ENCODE data around the gene NPLOC4.

Gene NPLOC4

GRCh38 chr17:81561494-81561885 is 75.4 kb downstream of the NPLOC4 start:
- no peak for DNase-seq

GRCh38 chr17:81558941-81559806 is 77.7 kb downstream of the NPLOC4 start:
- DNase-seq = no peak

DNA sequence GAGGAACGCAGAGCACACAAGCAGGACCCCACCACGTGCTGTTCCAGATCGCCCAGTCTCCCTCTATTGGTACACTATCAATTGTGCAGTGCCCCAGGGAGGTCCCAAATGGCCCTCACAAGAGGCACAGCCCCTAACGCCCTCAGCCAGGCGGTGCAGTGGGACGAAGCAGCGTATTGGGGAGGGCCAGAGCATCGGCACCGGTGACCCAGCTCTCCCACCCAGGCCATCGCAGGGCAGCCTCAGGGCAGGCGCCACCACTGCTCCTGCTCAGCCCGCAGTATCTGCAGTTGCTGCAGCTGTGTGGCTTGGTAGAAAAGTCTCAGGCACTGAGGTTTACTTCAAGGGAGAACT is 78.8 kb downstream of the NPLOC4 start:
- DNase-seq = no peak

DNA sequence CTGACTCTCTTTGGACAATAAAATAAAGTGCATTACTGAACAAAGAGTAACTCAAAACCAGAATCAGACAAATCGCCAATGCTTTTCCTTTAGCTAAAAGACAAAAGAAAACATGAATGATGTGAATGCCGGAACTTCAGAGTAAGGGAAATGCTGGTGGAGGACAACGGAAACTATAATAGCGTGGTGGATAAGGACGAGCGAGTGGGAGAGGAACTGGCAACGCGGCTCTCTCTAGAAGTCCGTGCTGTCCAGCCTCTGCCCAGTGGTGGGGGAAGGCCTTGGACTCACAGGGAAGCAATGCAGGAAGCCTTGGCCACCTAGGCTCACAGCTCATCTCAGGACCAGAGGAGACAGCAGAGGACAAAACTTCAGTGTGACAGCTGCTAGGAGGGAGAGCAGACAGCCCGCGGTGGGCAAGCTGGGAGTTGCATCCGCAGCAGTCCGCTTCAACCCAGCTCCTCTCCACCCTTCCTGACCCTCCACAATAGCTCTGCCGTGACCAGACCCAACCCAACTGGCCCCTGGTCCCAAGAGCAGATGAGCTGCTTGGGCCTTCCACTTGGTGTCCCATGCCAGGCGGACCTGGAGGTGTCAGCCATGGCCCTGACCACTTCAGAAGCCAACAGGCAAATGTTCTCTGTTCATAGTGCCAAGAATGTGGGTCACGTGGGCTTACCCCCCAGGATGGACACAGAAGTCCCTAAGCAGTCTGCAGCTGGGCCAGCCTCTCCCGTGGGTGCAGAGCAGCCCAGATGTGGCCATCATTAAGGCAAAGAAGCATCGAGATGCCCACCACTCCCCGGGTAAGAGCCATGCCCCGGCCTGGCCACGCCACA is 79.4 kb downstream of the NPLOC4 start:
- DNase-seq = no peak

- DNase-seq = no peak
Observed at GRCh38 chr17:81556863-81557262, 80.0 kb downstream of the NPLOC4 start.

DNA sequence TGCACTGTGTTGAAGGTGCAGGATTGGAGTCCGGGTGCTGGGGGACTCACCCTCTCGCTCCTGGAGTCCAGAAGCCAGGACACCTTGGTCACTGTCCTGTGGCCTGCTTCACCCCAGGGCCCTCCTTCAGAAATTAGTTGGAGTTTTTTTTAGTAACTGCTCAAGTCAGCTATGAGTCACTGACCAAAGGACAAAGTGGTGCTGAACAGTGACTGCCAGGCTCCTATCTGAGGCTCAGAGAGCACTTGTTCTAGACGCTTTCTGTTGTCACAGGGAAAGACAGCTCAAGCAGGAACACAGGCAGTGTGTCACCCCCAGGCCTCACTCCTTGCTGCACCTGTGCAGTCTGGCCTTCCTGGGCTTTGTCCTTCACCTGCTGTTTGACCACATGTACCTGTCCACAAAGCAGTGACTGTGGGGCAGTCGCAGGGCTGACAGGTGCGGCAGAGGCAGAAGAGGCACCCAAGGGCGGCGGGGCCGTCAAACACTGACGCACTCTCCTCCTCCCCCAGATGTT is 80.7 kb downstream of the NPLOC4 start:
- DNase-seq = no peak

DNA sequence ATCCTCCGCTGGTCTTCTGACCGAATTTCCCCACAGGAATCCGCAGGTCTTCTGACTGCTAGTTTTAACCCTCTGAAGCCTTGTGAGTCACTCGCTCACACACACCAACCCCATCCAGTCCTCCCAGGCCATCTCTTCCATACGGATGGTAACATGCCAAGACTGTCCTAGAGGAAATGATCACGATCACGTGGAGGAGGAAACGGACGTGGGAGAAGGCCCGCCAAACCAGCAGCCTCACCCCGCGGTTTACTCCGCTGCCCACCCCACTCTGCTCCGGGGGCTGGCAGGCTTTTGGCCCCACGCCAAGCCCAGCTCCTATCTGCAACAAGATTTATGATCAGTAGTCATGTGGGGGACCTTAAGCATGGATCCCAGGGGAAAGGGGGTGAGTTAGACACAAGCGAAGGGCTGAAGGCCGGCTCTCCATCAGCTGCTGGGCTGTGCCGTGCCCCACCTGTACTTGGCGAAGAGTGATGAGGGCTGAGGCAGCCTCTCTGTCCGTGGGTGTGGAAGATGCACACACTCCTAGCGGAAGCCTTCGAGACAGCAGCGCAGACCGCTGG is 83.2 kb downstream of the NPLOC4 start:
- DNase-seq = peak in 1 of 2 donors; percentile 5

DNA sequence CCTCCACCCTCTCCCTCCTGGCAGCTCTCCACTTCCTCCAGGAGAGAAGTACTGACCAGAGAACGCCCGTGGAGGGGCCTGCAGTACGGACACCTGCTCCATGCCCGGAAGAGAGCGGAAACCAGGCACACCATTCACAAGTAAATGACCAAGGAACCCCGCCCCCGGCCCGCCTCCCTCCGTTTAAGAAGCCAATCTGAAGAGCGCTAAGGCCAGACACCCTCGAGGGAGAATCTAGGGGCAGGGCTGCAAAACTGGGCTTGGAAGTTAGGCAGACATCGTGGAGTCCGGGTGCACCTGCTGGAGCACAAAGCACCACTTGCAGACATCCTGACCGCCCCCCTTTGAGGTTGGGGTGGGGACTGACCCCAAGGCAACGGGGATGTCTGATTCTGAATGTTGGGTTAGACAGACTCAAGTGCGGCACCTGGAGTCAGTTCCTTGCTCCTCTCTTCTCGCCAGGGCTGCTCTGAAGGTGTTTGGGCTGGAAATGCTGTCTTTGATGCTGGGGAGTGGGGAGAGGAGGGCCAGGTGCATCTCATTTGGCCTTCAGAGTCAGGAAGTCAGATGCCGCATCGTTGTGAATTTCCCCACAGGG is 83.8 kb downstream of the NPLOC4 start:
- DNase-seq = peak; percentile 46 to 73

- DNase-seq = peak; percentile 56 to 77
Observed at GRCh38 chr17:81552244-81553017, 84.5 kb downstream of the NPLOC4 start, which contains the start of gene FAAP100. FAAP100 (minus strand) TSS chr17:81552353; CDS start chr17:81552330, 23 bp downstream.

- DNase-seq = no peak
Observed at GRCh38 chr17:81551458-81552243, 85.3 kb downstream of the NPLOC4 start.

DNA sequence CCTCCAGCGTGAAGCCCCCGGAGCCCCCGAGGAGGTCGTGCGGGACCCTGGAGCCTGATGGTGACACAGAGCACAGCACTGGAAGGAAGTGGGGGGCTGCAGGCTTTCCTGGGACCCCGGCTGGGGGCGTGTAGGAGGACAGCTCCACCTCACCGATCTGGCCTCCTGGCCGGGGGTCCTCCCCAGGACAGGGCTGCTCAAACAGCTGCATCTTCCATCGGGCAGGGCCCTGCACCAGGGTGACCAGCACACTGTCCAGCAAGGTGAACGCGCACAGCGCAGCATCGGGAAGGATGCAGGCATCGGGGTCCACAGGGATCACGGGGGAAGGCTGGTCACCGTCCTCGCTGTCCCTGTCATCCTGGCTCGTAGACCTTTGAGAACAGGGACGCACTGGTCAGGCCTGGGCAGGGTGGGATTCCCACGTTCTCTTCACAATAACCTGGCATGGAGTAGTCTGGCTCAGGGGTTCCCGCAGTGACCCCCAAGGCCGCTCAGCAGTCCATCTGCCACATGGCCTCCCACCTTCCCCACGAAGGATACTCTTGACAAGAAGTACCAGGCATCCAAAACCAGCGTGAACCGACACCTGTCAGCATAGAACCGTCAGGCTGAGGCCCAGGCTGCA is 86.0 kb downstream of the NPLOC4 start:
- DNase-seq = no peak

- DNase-seq = no peak
Observed at GRCh38 chr17:81550285-81550684, 86.6 kb downstream of the NPLOC4 start.

GRCh38 chr17:81549826-81550225 is 87.1 kb downstream of the NPLOC4 start:
- DNase-seq = no peak

GRCh38 chr17:81549031-81549557 is 87.8 kb downstream of the NPLOC4 start:
- no peak for DNase-seq

DNA sequence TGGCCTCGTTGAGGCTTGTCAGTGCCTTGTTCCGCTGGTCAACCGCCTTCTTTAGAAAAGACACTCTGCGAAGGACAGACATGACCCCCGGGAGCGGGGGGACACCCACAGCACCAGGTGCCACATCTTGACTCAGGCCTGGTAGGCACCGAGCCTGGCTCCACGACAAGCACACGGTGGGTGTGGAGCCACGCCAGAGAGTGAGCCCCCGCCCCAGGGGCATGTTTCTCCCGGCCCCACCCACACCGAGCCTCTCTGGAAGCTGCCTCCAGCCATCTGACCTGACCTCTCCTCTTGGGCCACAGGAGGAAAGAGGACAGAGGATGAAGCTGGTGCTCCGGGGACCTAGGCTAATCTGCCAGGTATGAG is 89.3 kb downstream of the NPLOC4 start:
- no peak for DNase-seq

DNA sequence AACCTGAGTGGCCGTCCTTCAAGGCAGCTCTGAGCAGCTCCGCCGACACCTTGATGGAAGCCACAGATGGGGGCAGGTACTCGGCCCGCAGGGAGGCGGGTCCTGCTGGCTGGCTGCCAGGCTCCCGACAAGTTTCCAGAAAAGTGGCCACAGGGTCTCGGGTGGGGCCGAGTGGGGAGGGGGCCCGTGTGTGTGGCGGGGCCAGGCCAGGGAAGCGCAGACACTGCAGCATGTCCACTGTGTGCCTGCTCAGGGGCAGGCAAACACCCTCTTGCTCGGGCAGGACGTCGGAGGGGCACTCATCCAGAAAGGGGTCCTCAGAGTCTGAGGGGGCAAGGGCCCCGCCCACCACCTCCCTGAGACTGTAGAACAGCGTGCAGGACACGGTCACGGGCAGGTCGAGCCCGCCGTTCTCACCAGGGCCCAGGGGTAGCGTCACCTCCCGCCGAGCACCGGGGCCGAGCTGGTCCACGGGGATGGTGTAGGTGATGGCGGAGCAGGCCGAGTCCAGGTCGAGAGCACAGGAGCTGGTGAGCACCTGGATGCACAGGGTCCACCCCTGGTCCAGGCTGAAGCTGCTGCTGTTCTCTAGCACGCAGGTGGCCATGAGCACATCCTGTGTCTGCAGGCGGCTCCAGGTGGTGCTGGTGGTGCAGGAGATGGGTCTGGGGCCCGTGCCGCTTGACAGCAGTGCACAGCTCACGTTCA is 89.9 kb downstream of the NPLOC4 start:
- DNase-seq = no peak

DNA sequence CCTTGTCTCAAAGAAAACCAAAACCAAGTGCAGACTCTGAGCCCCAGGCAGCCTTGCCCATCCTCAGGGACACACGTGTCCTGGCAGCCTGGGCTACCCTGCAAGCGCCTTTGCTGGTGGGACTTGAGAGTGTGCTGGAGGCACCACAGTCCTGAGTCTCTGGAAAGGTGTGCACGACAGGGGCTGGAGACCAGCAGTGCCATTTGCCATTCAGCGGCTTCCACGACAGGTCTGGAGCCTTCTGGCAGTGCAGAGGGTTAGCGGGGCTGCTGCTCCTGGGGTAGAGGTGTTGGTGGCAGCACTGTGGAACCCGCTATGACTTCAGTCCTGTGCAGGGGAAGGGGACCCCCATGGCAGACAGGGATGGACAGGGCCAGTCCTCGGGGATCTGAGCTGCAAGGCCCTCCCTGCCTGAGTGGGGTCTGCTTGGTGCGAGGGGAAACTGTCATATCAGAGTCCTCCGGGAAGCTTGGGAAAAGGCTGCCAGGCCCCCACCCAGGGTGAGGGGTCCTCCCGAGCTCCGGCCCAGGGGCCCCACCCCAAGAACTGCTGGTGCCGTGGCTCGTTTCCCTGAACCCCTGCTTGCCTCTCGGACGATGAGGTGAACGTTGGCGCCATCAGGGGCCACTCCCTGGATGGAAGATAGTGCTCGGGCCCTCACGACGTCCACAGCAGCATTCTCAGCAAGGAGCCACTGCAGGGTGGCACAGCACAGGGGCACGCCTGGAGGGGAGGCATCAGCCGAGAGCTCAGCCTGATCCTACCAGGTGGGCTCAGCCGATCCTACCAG is 91.6 kb downstream of the NPLOC4 start:
- DNase-seq = no peak

DNA sequence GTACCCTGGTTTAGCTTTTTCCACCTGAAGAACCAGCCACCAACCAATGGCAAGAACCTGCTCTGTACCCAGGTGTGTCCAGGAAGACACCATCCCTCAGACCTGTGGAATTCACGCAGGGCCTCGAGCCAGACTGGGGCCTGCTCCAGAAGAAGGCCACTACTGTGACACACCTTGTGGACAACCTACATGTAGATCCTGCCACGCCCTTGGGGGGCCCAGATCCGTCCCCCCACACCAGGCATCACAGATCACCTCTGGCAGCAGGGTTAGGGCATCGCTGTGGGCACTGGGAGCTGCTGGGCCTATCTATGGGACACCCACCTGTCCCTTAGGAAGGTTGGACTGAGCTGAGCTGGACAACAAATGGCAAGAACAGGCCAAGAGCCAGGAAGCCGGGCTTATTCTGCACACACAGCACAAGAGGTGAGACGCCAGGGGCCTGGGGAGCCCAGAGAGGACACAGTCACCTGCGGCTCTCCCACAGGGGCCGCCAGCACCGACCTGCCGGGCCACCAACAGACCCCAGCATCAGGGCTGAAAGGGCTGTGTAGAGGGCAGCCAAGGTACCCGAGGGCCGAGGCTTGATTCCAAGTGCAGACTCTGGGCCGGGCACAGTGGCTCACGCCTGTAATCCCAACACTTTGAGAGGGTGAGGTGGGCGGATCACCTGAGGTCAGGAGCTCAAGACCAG is 92.5 kb downstream of the NPLOC4 start:
- DNase-seq = no peak
